ENCODE data around the gene FAM180A.
"Not testable (repeated sequence)": the region's sequence is repeated elsewhere in the genome, so short reads cannot be mapped to it uniquely, and the experiment has no call there.

Gene FAM180A

DNA sequence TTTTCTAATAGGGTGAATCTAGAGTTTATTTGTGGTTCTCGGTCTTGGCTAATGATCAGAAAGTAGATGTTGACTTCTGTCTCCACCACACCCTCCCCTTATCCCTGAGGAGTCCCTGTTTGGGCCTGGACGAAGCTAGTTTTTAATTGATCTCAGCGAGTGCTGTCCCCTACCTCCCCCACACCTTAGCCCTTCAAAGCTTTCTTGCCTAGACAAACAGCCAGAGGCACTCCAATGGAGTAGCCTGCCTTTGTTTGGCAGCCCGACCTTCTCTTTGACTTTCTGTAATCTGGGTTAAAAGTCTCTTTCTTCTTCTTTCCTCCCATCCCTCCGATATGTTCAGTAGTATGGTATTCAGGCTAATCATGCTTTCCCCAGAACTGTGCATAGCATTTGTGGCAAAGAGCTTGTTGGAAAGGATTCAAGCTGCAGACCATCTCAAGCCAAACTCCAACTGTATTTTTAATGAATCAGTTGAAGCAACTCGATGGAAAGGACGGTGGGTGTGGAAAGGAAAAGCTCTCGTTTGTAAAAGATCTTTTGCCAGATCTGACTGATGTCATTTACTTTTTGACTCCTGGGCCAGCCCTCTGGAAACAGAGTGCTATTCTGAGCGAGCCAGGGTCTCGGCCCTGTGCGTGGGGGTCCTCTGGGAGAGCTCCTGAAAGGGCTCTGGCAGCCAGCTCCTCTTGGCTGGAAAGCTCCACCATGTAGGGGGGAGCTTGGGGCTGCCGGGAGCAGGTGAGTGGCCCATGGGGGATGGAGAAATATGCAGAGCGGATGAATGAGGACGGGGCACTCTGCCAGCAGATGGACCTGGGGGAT, 4.5 kb downstream of the FAM180A start:
- no peak for DNase-seq
- Histone ChIP-seq H3K4me3 (ENCODE audit: low read depth, low read length) (no peak overlapping the region), H3K27ac (peak overlapping the region; percentile 20), H3K36me3 (replicated peaks) (no peaks in the 10 kb centered on the region), H3K27me3 (replicated peaks) (no peaks in the 10 kb centered on the region)
- TF ChIP-seq, protein P1, sequence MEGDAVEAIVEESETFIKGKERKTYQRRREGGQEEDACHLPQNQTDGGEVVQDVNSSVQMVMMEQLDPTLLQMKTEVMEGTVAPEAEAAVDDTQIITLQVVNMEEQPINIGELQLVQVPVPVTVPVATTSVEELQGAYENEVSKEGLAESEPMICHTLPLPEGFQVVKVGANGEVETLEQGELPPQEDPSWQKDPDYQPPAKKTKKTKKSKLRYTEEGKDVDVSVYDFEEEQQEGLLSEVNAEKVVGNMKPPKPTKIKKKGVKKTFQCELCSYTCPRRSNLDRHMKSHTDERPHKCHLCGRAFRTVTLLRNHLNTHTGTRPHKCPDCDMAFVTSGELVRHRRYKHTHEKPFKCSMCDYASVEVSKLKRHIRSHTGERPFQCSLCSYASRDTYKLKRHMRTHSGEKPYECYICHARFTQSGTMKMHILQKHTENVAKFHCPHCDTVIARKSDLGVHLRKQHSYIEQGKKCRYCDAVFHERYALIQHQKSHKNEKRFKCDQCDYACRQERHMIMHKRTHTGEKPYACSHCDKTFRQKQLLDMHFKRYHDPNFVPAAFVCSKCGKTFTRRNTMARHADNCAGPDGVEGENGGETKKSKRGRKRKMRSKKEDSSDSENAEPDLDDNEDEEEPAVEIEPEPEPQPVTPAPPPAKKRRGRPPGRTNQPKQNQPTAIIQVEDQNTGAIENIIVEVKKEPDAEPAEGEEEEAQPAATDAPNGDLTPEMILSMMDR (IDR thresholded peaks at IDR 0.05; ENCODE audit: low read depth, low read length, missing control alignments) = no peak
- in situ Hi-C loops (cut with HindIII; ENCODE audit: low pct_ligation_motif_present, low sequenced_read_pairs) = no loop called here

DNA sequence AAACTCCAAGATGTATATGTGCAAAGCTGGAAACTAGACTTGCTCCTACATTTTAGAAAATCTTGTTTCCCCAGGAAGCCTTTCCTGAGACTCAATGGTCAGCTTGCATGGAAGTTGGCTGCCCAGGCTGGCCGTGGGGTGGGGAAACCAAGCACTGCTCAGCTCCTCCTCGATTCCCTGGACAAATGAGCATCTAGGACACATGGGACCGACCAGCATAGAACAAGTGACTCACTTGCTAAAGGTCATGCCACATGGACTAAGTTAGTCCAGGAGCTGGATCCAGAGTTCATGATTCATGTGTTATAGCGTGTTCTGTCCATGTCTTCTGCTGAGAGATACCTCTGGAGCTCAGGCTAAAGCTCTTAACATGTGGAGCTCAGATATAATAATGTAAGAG, 6.2 kb downstream of the FAM180A start:
- no peak for DNase-seq
- Histone ChIP-seq H3K27me3 (replicated peaks) (no peaks in the 10 kb centered on the region), H3K27ac (no peak overlapping the region), H3K4me3 (ENCODE audit: low read depth, low read length) (no peak overlapping the region), H3K36me3 (replicated peaks) (no peaks in the 10 kb centered on the region)
- in situ Hi-C loops (cut with HindIII; ENCODE audit: low pct_ligation_motif_present, low sequenced_read_pairs) = no loop called here
- TF ChIP-seq, protein P1 (IDR thresholded peaks at IDR 0.05; ENCODE audit: low read depth, low read length, missing control alignments) = no peak

DNA sequence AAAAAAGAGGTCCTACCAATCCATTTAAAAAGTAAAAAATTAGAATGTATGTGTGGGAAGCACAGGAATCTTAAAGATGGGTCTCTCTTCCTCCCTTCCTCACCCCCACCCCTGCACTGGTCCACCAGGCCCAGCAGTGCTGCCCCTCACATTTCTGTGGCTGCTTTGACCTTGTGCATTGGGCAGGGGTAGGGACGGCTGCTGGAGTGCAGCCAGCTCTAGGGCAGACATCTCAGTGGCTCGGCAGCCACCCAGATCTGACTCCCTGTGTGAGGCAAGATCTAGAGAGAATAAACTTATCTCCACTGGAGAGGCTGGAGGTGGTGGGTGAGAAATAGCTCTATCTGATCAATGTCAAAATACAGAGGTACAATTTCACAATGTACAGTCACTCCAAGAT, 6.7 kb downstream of the FAM180A start:
- Histone ChIP-seq H3K36me3 (replicated peaks) (no peaks in the 10 kb centered on the region), H3K27ac (no peak overlapping the region), H3K4me3 (ENCODE audit: low read depth, low read length) (no peak overlapping the region), H3K27me3 (replicated peaks) (no peaks in the 10 kb centered on the region)
- TF ChIP-seq, protein P1 (IDR thresholded peaks at IDR 0.05; ENCODE audit: low read depth, low read length, missing control alignments) = no peak
- no peak for DNase-seq
- in situ Hi-C loops (cut with HindIII; ENCODE audit: low pct_ligation_motif_present, low sequenced_read_pairs) = no loop called here

DNA sequence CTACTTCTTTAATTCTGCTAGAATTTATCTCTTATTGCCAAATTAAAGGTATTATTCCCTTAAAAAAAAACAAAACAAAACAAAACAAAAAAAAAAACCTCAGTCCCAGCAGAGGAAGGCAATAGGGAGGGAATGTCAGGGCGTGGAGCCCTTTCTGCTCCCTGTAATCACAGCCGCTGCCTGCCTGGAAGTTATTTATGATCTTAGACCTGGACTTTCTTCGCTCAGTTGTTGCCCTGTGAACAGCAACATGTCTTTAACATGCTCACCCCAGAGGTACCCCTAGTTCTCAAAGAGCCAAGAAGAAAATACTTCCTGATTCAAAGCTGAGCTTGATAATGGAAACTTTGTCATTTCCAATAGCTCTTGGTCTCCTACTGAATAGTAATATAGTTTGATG, 7.7 kb downstream of the FAM180A start:
- H3K27me3 ChIP-seq (replicated peaks) = no peaks in the 10 kb centered on the region
- in situ Hi-C loops (cut with HindIII; ENCODE audit: low pct_ligation_motif_present, low sequenced_read_pairs) = no loop called here
- H3K4me3 ChIP-seq (ENCODE audit: low read depth, low read length) = no peak overlapping the region
- H3K27ac ChIP-seq = no peak overlapping the region
- no peaks in the 10 kb centered on the region for H3K36me3 ChIP-seq (replicated peaks)
- DNase-seq = no peak
- TF ChIP-seq, protein P1 (IDR thresholded peaks at IDR 0.05; ENCODE audit: low read depth, low read length, missing control alignments) = no peak

DNA sequence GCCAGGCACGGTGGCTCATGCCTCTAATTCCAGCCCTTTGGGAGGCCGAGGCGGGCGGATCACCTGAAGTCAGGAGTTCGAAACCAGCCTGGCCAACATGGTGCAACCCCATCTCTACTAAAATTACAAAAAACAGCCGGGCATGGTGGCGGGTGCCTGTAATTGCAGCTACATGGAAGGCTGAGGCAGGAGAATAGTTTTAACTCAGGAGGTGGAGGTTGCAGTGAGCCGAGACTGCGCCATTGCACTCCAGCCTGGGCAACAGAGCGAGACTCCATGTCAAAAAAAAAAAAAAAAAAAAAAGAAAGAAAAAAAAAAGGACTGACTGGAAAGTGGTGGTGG, 11.3 kb downstream of the FAM180A start:
- H3K27ac ChIP-seq; H3K27me3 ChIP-seq (replicated peaks); H3K36me3 ChIP-seq (replicated peaks); DNase-seq; H3K4me3 ChIP-seq (ENCODE audit: low read depth, low read length); in situ Hi-C loops (cut with HindIII; ENCODE audit: low pct_ligation_motif_present, low sequenced_read_pairs): not testable (repeated sequence)

DNA sequence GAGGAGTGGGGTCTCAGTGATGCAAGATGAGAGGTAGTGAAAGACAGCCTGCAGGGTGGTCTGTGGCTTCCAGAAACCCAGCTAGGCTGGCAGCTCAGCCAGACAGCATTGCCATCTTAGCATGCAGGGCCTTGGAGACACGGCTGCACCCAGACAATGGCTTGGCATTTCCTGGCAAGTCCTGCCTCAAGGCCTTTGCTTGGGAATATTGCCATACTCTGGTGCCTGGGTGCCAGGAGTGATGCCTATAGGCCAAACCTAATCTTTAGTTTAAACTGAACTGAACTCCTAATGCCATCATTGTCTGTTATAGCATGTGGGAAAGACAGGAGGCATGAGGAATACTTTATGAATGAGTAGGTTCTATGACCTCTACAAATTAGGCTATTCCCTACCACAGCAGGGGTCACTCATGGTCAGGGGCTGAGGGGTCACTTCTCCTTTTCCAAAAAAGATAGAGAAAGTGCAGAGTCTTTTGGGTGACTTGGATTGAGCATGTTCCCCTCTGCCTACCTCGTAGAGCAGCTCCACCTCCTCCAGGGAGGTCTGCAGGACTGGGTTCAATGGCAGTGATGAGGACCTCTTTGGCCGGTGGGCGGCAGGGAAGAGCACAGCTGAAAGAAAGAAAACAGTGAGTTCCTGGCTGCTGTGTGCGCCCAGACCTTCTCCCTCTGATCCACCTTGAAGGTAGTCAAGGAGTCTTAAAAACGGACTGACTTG, 11.9 kb downstream of the FAM180A start:
- Histone ChIP-seq H3K4me3 (ENCODE audit: low read depth, low read length) (no peak overlapping the region), H3K36me3 (replicated peaks) (no peaks in the 10 kb centered on the region), H3K27me3 (replicated peaks) (no peaks in the 10 kb centered on the region), H3K27ac (no peak overlapping the region)
- TF ChIP-seq, protein P1 (IDR thresholded peaks at IDR 0.05; ENCODE audit: low read depth, low read length, missing control alignments) = no peak
- no peak for DNase-seq
- in situ Hi-C loops (cut with HindIII; ENCODE audit: low pct_ligation_motif_present, low sequenced_read_pairs) = no loop called here

Measured in brain microvascular endothelial cell (primary cell).